Trophoblast cell (in vitro differentiated cells and primary cell): ENCODE data around the gene TFF2.

ENCODE experiments used
- DNase-seq, 2 donors: peaks; one replicate each; pipeline ENCODE4 v3.0.0-alpha.2; 2016
- H2AFZ ChIP-seq: 2 replicates; pipeline ENCODE4 v1.6.1; 2013; ENCODE audit warnings: low read length, moderate library complexity, mild to moderate bottlenecking; ENCODE audit not compliant: insufficient read depth, poor library complexity
- H2AK5ac ChIP-seq: 2 replicates; pipeline ENCODE4 v1.6.1; 2013; ENCODE audit warnings: mild to moderate bottlenecking, low read length
- H2BK120ac ChIP-seq: 2 replicates; pipeline ENCODE4 v1.6.1; 2013; ENCODE audit warnings: low read length, mild to moderate bottlenecking, moderate library complexity; ENCODE audit not compliant: insufficient read depth, poor library complexity
- H2BK12ac ChIP-seq: 2 replicates; pipeline ENCODE4 v1.6.1; 2013; ENCODE audit warnings: mild to moderate bottlenecking, low read length, moderate library complexity
- H2BK5ac ChIP-seq: 2 replicates; pipeline ENCODE4 v1.6.1; 2013; ENCODE audit warnings: low read length, low read depth, moderate library complexity, mild to moderate bottlenecking; ENCODE audit not compliant: poor library complexity
- H3K14ac ChIP-seq: 2 replicates; pipeline ENCODE4 v1.6.1; 2013; ENCODE audit warnings: mild to moderate bottlenecking, low read length
- H3K18ac ChIP-seq: 2 replicates; pipeline ENCODE4 v1.6.1; 2013; ENCODE audit warnings: mild to moderate bottlenecking, low read length
- H3K23ac ChIP-seq: 2 replicates; pipeline ENCODE4 v1.6.1; 2013; ENCODE audit warnings: low read length
- H3K27ac ChIP-seq: 2 replicates; pipeline ENCODE4 v1.5.1; 2013; ENCODE audit warnings: low read depth, mild to moderate bottlenecking, inconsistent platforms, low read length, moderate library complexity
- H3K27me3 ChIP-seq: 2 replicates; pipeline ENCODE4 v1.6.1; 2013; ENCODE audit warnings: inconsistent platforms, mild to moderate bottlenecking, low read length, moderate library complexity; ENCODE audit not compliant: insufficient read depth
- H3K36me3 ChIP-seq, 2 experiments: 1 replicate in 1 of 2; 2 replicates in 1 of 2; pipeline ENCODE4 v1.6.1; 2013; ENCODE audit warnings: low read length in 2 of 2, mild to moderate bottlenecking in 2 of 2, moderate library complexity in 1 of 2; ENCODE audit not compliant: insufficient read depth in 2 of 2, control insufficient read depth in 1 of 2
- H3K4ac ChIP-seq: 2 replicates; pipeline ENCODE4 v1.6.1; 2013; ENCODE audit warnings: low read depth, mild to moderate bottlenecking, low read length, moderate library complexity
- H3K4me1 ChIP-seq, 2 experiments: 1 replicate in 1 of 2; 2 replicates in 1 of 2; pipeline ENCODE4 v1.6.1; 2013; ENCODE audit warnings: low read length in 2 of 2, mild to moderate bottlenecking in 2 of 2, moderate library complexity in 1 of 2; ENCODE audit not compliant: insufficient read depth in 2 of 2, control insufficient read depth in 1 of 2
- H3K4me2 ChIP-seq: 2 replicates; pipeline ENCODE4 v1.6.1; 2013; ENCODE audit warnings: inconsistent platforms, mild to moderate bottlenecking, low read length, moderate library complexity
- H3K4me3 ChIP-seq: 2 replicates; pipeline ENCODE4 v1.5.1; 2013; ENCODE audit warnings: mild to moderate bottlenecking, low read depth, low read length, inconsistent platforms
- H3K79me1 ChIP-seq: one replicate; pipeline ENCODE4 v1.6.1; 2013; ENCODE audit warnings: low read length
- H3K79me2 ChIP-seq: 2 replicates; pipeline ENCODE4 v1.6.1; 2013; ENCODE audit warnings: low read length, mild to moderate bottlenecking; ENCODE audit not compliant: control insufficient read depth, insufficient read depth, poor library complexity
- H3K9ac ChIP-seq: 2 replicates; pipeline ENCODE4 v1.6.1; 2013; ENCODE audit warnings: mild to moderate bottlenecking, low read length
- H3K9me3 ChIP-seq: 2 replicates; pipeline ENCODE4 v1.6.1; 2013; ENCODE audit warnings: low read depth, mild to moderate bottlenecking, control low read depth, inconsistent platforms, low read length; ENCODE audit not compliant: insufficient read depth
- H4K12ac ChIP-seq: 2 replicates; pipeline ENCODE4 v1.6.1; 2013; ENCODE audit warnings: low read depth, mild to moderate bottlenecking, low read length, moderate library complexity
- H4K8ac ChIP-seq: 2 replicates; pipeline ENCODE4 v1.6.1; 2013; ENCODE audit warnings: low read depth, mild to moderate bottlenecking, low read length, moderate library complexity
- H4K91ac ChIP-seq: one replicate; pipeline ENCODE4 v1.6.1; 2013; ENCODE audit warnings: low read depth, mild to moderate bottlenecking, low read length, moderate library complexity
- WGBS: extraction: QIAGEN DNeasy Blood & Tissue Kit; methylation state at CpG from one replicate; pipeline ENCODE4 v1.1.7; 2013; ENCODE audit warnings: missing lambda C conversion rate; ENCODE audit not compliant: insufficient read length, insufficient coverage; ENCODE audit errors: extremely low coverage; 5-methylcytosine and 5-hydroxymethylcytosine counted together

The TFF2 gene

DNA sequence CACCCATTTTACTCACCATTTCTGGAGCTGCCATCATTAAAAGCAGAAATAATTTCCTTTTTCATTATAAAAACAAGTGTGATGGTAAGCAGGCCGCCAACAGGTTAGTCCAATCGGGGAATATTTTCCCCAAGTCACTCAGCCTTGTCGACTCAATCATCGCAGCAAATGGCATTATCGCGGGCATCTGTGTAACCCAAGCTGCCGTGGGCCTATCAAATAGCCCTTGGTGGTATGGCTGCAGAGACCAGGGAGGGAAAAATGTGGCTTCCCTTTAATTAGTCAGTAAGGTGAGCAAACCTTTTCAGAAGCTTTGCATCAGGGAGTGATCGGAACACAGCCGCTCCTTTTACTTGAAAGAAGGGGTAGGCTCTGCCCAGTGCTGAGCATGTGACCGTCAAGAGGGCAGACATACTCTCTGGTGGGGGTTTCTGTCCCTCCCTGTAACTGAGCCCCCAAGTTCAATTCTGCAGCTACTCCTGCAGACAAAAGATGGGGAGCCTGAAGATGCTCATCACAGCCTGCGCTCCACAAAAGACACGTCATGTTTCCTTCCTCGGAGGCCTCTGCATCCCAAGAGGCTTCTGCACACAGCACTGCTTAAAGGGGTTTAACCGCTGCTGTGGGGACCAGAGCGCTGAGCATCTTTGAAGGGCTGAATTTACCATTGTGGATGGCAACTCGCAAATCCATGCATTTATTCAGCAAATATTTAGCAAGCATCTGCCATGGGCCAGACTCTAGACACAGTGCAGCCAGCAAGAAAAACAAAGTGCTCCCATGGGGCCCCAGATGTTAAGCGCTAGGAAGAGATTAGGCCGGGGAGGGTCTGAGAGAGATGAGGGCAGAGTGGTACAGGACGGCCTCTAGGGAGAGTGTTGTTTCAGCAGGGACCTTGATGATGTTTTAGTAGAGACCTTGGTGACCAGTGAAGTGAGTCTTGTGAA is 46.3 kb upstream of the TFF2 start:
- no peaks in the 10 kb centered on the region for H3K36me3 ChIP-seq
- H4K12ac ChIP-seq, result no peak overlapping the region
- H3K4me1 ChIP-seq, result no peaks in the 10 kb centered on the region
- H3K23ac ChIP-seq, result no peak overlapping the region
- no peak overlapping the region for H2BK5ac ChIP-seq
- H3K79me1 ChIP-seq, result no peaks in the 10 kb centered on the region
- no peak overlapping the region for H4K8ac ChIP-seq
- H3K79me2 ChIP-seq, result no peaks in the 10 kb centered on the region
- H2BK120ac ChIP-seq, result no peak overlapping the region
- no peak for DNase-seq
- no peaks in the 10 kb centered on the region for H3K9me3 ChIP-seq
- no peak overlapping the region for H3K4me2 ChIP-seq
- H4K91ac ChIP-seq, result no peak overlapping the region
- no peak overlapping the region for H2BK12ac ChIP-seq
- no peak overlapping the region for H3K4ac ChIP-seq
- no peak overlapping the region for H3K14ac ChIP-seq
- H3K4me3 ChIP-seq, result no peak overlapping the region
- no peak overlapping the region for H3K18ac ChIP-seq
- no peak overlapping the region for H2AFZ ChIP-seq
- H3K27ac ChIP-seq, result no peak overlapping the region
- H3K9ac ChIP-seq, result no peak overlapping the region
- H2AK5ac ChIP-seq, result no peak overlapping the region
- no CpG with 5 or more reads among the region's 19 CpGs for WGBS
- no peaks in the 10 kb centered on the region for H3K27me3 ChIP-seq

DNA sequence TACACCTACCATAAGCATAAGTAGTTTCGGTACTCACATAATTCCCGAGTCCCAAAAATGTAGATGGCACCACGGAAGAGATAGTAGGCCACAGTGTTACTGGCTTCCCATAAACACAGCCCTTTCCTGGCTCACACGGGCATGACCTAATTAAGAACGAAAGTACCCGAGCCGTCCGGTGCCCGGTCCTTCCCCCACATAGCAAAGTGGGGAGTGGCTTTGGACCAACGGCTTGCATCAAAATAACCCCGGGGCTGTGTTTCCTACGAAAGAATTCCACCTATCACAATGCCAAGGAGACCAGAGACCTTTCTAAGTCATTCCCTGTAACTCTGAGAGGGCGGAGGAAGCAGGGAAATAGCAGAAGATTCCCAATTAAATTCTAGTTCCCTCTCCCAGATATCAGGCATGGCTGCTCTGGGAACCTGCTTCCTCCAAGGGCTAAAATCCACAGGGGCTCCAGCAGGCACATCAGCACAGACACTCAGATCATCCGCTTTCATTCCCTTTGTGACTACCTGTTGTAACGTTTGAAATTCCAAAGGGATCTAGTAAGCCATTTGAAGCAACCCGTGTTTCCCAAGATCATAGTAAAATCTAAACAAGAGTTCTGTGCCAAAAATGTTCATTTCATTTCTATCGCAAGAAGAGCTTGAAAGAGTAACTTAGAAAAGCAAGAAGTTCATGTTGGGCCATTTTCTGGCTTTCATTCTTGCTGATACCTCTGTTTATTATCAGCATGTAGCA is 45.3 kb upstream of the TFF2 start, which contains the start of gene TMPRSS3:
TSS of gene TMPRSS3 (minus strand) at position 148 of the 747 bp plus-strand sequence. CDS start 635 bp downstream, outside the sequence.
- no CpG with 5 or more reads among the region's 17 CpGs for WGBS
- Histone ChIP-seq H3K23ac (no peak within 1 kb of the TSS), H4K91ac (no peak within 1 kb of the TSS), H3K4me2 (no peak within 1 kb of the TSS), H3K4me3 (no peak within 1 kb of the TSS), H2AK5ac (no peak within 1 kb of the TSS), H2BK12ac (no peak within 1 kb of the TSS), H3K18ac (no peak within 1 kb of the TSS), H4K8ac (no peak within 1 kb of the TSS), H3K4me1 (no peaks in the 10 kb centered on the region), H3K27ac (no peak within 1 kb of the TSS), H3K27me3 (no peaks in the 10 kb centered on the region), H3K4ac (no peak within 1 kb of the TSS), H3K79me2 (no peaks in the 10 kb centered on the region), H3K36me3 (no peaks in the 10 kb centered on the region), H3K14ac (no peak within 1 kb of the TSS), H2AFZ (no peak within 1 kb of the TSS), H4K12ac (no peak within 1 kb of the TSS), H2BK120ac (no peak within 1 kb of the TSS), H3K9me3 (no peaks in the 10 kb centered on the region), H3K79me1 (no peaks in the 10 kb centered on the region), H2BK5ac (no peak within 1 kb of the TSS), H3K9ac (no peak within 1 kb of the TSS)
- peak; percentile 34 to 66 for DNase-seq

DNA sequence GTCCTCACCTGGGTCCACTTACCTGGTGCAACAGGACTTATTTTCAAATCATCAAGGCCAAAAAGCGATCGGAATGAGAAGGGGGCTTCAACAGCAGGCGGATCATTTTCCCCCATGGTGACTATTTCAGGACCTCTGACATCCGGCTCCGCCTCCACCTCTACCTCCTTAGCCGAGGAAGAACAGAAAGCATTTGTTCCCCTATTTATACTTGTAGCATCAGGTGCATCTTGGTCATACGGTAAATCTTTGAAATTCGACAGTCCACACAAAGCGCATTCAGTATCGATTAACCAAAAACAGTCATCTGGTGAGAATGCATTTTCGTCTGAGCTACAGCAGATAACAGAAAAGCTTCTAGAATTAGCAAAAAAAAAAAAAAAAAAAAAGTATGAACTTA is 44.5 kb upstream of the TFF2 start:
- no peak overlapping the region for H4K12ac ChIP-seq
- H3K4me3 ChIP-seq, result no peak overlapping the region
- no peak overlapping the region for H4K91ac ChIP-seq
- H3K14ac ChIP-seq, result no peak overlapping the region
- no peak for DNase-seq
- H2AFZ ChIP-seq, result no peak overlapping the region
- H3K4me1 ChIP-seq, result no peaks in the 10 kb centered on the region
- H2BK12ac ChIP-seq, result no peak overlapping the region
- no peak overlapping the region for H3K4ac ChIP-seq
- no peaks in the 10 kb centered on the region for H3K36me3 ChIP-seq
- no CpG with 5 or more reads among the region's 11 CpGs for WGBS
- no peaks in the 10 kb centered on the region for H3K79me2 ChIP-seq
- H3K9ac ChIP-seq, result no peak overlapping the region
- no peak overlapping the region for H3K18ac ChIP-seq
- no peak overlapping the region for H2AK5ac ChIP-seq
- no peak overlapping the region for H3K27ac ChIP-seq
- H3K23ac ChIP-seq, result no peak overlapping the region
- H3K4me2 ChIP-seq, result no peak overlapping the region
- no peaks in the 10 kb centered on the region for H3K79me1 ChIP-seq
- H2BK5ac ChIP-seq, result no peak overlapping the region
- no peaks in the 10 kb centered on the region for H3K27me3 ChIP-seq
- no peak overlapping the region for H2BK120ac ChIP-seq
- no peak overlapping the region for H4K8ac ChIP-seq
- no peaks in the 10 kb centered on the region for H3K9me3 ChIP-seq

DNA sequence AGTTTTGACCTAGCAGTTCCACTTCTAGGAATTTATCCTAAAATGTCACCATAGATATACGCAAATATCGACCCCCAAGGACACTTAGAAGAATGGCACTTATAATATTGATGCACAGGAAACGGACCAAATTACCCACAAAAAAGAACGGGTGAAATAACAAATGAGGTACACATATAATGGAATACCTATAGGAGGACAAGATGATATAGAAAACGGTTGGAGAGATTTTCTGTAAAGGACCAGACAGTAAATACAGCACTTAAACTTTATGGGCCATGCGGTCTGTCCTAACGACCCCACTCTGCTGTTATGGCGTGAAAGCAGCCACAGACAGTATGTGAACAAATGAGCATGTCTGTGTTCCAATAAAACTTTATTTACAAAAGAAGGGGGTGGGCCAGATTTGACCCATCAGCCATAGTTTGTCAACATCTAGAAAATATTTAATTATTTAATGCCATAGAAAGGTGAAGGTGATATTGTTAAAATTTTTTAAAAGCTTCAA is 42.7 kb upstream of the TFF2 start:
- Histone ChIP-seq H3K27me3 (no peaks in the 10 kb centered on the region), H2BK120ac (no peak overlapping the region), H2BK12ac (no peak overlapping the region), H2AK5ac (no peak overlapping the region), H3K4me3 (no peak overlapping the region), H3K9ac (no peak overlapping the region), H4K91ac (no peak overlapping the region), H3K4me1 (no peaks in the 10 kb centered on the region), H2BK5ac (no peak overlapping the region), H3K4me2 (no peak overlapping the region), H3K14ac (no peak overlapping the region), H3K36me3 (no peaks in the 10 kb centered on the region), H3K79me2 (no peaks in the 10 kb centered on the region), H4K12ac (no peak overlapping the region), H3K27ac (no peak overlapping the region), H3K23ac (no peak overlapping the region), H4K8ac (no peak overlapping the region), H3K18ac (no peak overlapping the region), H3K9me3 (no peaks in the 10 kb centered on the region), H3K4ac (no peak overlapping the region), H2AFZ (no peak overlapping the region), H3K79me1 (no peaks in the 10 kb centered on the region)
- WGBS, result no CpG with 5 or more reads among the region's 8 CpGs
- no peak for DNase-seq
